H9 (cell line): Measurements from ENCODE around the gene CLIC3. TPM values are rescaled to one million over a fixed set of nuclear protein-coding genes. Genes with fewer than 3 reads are reported as not detected.

Source experiments
- DNase-seq: peaks from one replicate; pipeline ENCODE4 v3.0.0-alpha.2; 2017
- H2AFZ ChIP-seq: one replicate; pipeline ENCODE4 v1.6.1; 2013; ENCODE audit warnings: mild to moderate bottlenecking, low read length, control low read depth, moderate library complexity
- H2AK5ac ChIP-seq: 2 replicates; pipeline ENCODE4 v1.6.1; 2013; ENCODE audit warnings: low read length, control low read depth, mixed read lengths; ENCODE audit not compliant: insufficient read length
- H2BK120ac ChIP-seq: one replicate; pipeline ENCODE4 v1.6.1; 2013; ENCODE audit warnings: low read depth, mild to moderate bottlenecking, low read length, control low read depth, inconsistent platforms; ENCODE audit not compliant: poor library complexity, severe bottlenecking
- H2BK12ac ChIP-seq: 2 replicates; pipeline ENCODE4 v1.6.1; 2013; ENCODE audit warnings: low read length, control low read depth, mixed read lengths, low read depth; ENCODE audit not compliant: insufficient read length
- H2BK15ac ChIP-seq: 2 replicates; pipeline ENCODE4 v1.6.1; 2013; ENCODE audit warnings: low read depth, low read length, control low read depth
- H2BK20ac ChIP-seq: one replicate; pipeline ENCODE4 v1.6.1; 2013; ENCODE audit warnings: low read depth, mild to moderate bottlenecking, low read length, control low read depth, inconsistent platforms; ENCODE audit not compliant: poor library complexity, severe bottlenecking
- H2BK5ac ChIP-seq: 2 replicates; pipeline ENCODE4 v1.6.1; 2013; ENCODE audit warnings: low read length, control low read depth, mixed read lengths; ENCODE audit not compliant: insufficient read length
- H3K14ac ChIP-seq: 2 replicates; pipeline ENCODE4 v1.6.1; 2013; ENCODE audit warnings: low read length, control low read depth; ENCODE audit not compliant: insufficient read depth
- H3K18ac ChIP-seq: 2 replicates; pipeline ENCODE4 v1.6.1; 2013; ENCODE audit warnings: low read depth, mild to moderate bottlenecking, mixed read lengths, low read length, control low read depth; ENCODE audit not compliant: insufficient read length
- H3K23ac ChIP-seq: 2 replicates; pipeline ENCODE4 v1.6.1; 2013; ENCODE audit warnings: low read length, control low read depth, mixed read lengths, low read depth; ENCODE audit not compliant: insufficient read length
- H3K23me2 ChIP-seq: 2 replicates; pipeline ENCODE4 v1.6.1; 2013; ENCODE audit warnings: low read depth, mild to moderate bottlenecking, mixed read lengths, low read length, control low read depth; ENCODE audit not compliant: insufficient read length, poor library complexity, severe bottlenecking
- H3K27ac ChIP-seq: 2 replicates; pipeline ENCODE4 v1.5.1; 2013; ENCODE audit warnings: low read length, control low read depth, mixed read lengths, low read depth; ENCODE audit not compliant: insufficient read length
- H3K27me3 ChIP-seq: 2 replicates; pipeline ENCODE4 v1.6.1; 2013; ENCODE audit warnings: low read length, control low read depth, inconsistent platforms; ENCODE audit not compliant: insufficient read depth
- H3K4ac ChIP-seq: 2 replicates; pipeline ENCODE4 v1.6.1; 2013; ENCODE audit warnings: low read depth, mild to moderate bottlenecking, control low read depth, inconsistent platforms, low read length, moderate library complexity
- H3K4me1 ChIP-seq: 2 replicates; pipeline ENCODE4 v1.6.1; 2013; ENCODE audit warnings: low read length, control low read depth, inconsistent platforms; ENCODE audit not compliant: insufficient read depth
- H3K4me2 ChIP-seq: 2 replicates; pipeline ENCODE4 v1.6.1; 2013; ENCODE audit warnings: low read length, control low read depth, mixed read lengths; ENCODE audit not compliant: insufficient read length, insufficient read depth
- H3K56ac ChIP-seq: 2 replicates; pipeline ENCODE4 v1.6.1; 2013; ENCODE audit warnings: low read depth, mild to moderate bottlenecking, mixed read lengths, low read length, control low read depth; ENCODE audit not compliant: insufficient read length
- H3K79me1 ChIP-seq: 2 replicates; pipeline ENCODE4 v1.6.1; 2013; ENCODE audit warnings: low read depth, mild to moderate bottlenecking, moderate library complexity, low read length, control low read depth, inconsistent platforms; ENCODE audit not compliant: insufficient read depth, poor library complexity, severe bottlenecking
- H3K79me2 ChIP-seq: 2 replicates; pipeline ENCODE4 v1.6.1; 2013; ENCODE audit warnings: low read length, control low read depth, inconsistent platforms; ENCODE audit not compliant: insufficient read depth
- H3K9ac ChIP-seq: 2 replicates; pipeline ENCODE4 v1.6.1; 2013; ENCODE audit warnings: low read length, control low read depth, mixed read lengths; ENCODE audit not compliant: insufficient read length; ENCODE audit errors: extremely low read depth
- H3K9me3 ChIP-seq: one replicate; pipeline ENCODE4 v1.6.1; 2013; ENCODE audit warnings: low read depth, low read length, inconsistent platforms; ENCODE audit not compliant: control insufficient read depth
- H3T11ph ChIP-seq: one replicate; pipeline ENCODE4 v1.6.1; 2013; ENCODE audit warnings: mild to moderate bottlenecking, low read length, control low read depth, inconsistent platforms
- H4K20me1 ChIP-seq: one replicate; pipeline ENCODE4 v1.6.1; 2013; ENCODE audit not compliant: control insufficient read depth, insufficient read length, insufficient read depth
- H4K5ac ChIP-seq: 2 replicates; pipeline ENCODE4 v1.6.1; 2013; ENCODE audit warnings: low read depth, mild to moderate bottlenecking, mixed read lengths, low read length, control low read depth; ENCODE audit not compliant: insufficient read length
- H4K8ac ChIP-seq: replicated peaks from 2 replicates; pipeline ENCODE4 v1.6.1; 2013; ENCODE audit warnings: low read length, control low read depth, mixed read lengths, low read depth; ENCODE audit not compliant: insufficient read length
- H4K91ac ChIP-seq: 2 replicates; pipeline ENCODE4 v1.6.1; 2013; ENCODE audit warnings: low read depth, mild to moderate bottlenecking, moderate library complexity, mixed read lengths, low read length, control low read depth; ENCODE audit not compliant: insufficient read length
- H3K27ac Mint-ChIP-seq, 3 experiments: 2 replicates in 2 of 3; 3 replicates in 1 of 3; pipeline ENCODE4 v1.8.0; 2020 to 2021; ENCODE audit warnings: mixed read lengths in 3 of 3, mild to moderate bottlenecking in 1 of 3, moderate library complexity in 1 of 3
- H3K27me3 Mint-ChIP-seq: 2 replicates; pipeline ENCODE4 v1.8.0; 2021; ENCODE audit warnings: low read depth, mild to moderate bottlenecking, moderate library complexity, mixed read lengths
- H3K36me3 Mint-ChIP-seq, 3 experiments: 2 replicates in 2 of 3; 3 replicates in 1 of 3; pipeline ENCODE4 v1.8.0; 2020 to 2021; ENCODE audit warnings: low read depth in 3 of 3, mixed read lengths in 3 of 3; ENCODE audit not compliant: insufficient read depth in 1 of 3
- H3K4me1 Mint-ChIP-seq, 2 experiments: 2 replicates each; pipeline ENCODE4 v1.8.0; 2020; ENCODE audit warnings: mixed read lengths in 2 of 2
- H3K4me3 Mint-ChIP-seq, 2 experiments: 2 replicates in 1 of 2; 3 replicates in 1 of 2; pipeline ENCODE4 v1.8.0; 2020 to 2021; ENCODE audit warnings: mild to moderate bottlenecking in 2 of 2, mixed read lengths in 2 of 2, moderate library complexity in 1 of 2
- H3K9me3 Mint-ChIP-seq, 2 experiments: 2 replicates in 1 of 2; 3 replicates in 1 of 2; pipeline ENCODE4 v1.8.0; 2020; ENCODE audit warnings: mild to moderate bottlenecking in 2 of 2, mixed read lengths in 2 of 2, moderate library complexity in 1 of 2
- WGBS: extraction: QIAGEN DNeasy Blood & Tissue Kit; methylation state at CpG from one replicate; pipeline ENCODE4 v1.1.7; 2013; ENCODE audit warnings: missing lambda C conversion rate, low lambda C conversion rate, mixed read lengths; ENCODE audit not compliant: insufficient read length; ENCODE audit errors: extremely low coverage; 5-methylcytosine and 5-hydroxymethylcytosine counted together
- total RNA-seq: library from RNA; stranded (reverse); gene quantifications from 2 replicates; pipeline ENCODE4 v1.2.1, GENCODE V29; 2021
- TF ChIP-seq, protein P1 (sequence below): fragments of 200-600 bp; sonication (generic); conservative IDR thresholded peaks from 3 replicates; pipeline ENCODE4 v1.8.0; 2021; ENCODE audit warnings: antibody characterized with exemption, mild to moderate bottlenecking

Gene CLIC3
- total RNA-seq, 1 experiment from 2014 or later, result 0.31 TPM

DNA sequence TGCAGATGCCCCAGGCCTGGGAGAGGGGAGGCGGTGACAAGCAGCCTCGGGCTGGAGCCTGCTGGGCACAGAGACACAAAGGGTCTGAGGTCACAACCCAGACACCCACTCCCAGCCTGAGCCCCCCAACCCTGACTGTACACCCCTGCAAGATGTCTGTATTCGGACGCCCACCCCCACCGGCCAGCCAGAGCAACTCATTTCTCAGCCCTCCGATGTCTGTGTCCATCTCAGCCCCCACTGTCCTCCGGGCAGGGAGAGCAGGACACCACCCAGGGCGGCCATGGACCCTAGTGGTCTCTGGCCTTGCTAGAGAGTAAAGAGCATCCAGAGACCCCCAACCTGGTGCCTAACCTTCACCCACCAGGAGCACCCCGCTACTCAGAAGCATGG lies 40.4 kb downstream of the CLIC3 start:
- TF ChIP-seq, protein P1, sequence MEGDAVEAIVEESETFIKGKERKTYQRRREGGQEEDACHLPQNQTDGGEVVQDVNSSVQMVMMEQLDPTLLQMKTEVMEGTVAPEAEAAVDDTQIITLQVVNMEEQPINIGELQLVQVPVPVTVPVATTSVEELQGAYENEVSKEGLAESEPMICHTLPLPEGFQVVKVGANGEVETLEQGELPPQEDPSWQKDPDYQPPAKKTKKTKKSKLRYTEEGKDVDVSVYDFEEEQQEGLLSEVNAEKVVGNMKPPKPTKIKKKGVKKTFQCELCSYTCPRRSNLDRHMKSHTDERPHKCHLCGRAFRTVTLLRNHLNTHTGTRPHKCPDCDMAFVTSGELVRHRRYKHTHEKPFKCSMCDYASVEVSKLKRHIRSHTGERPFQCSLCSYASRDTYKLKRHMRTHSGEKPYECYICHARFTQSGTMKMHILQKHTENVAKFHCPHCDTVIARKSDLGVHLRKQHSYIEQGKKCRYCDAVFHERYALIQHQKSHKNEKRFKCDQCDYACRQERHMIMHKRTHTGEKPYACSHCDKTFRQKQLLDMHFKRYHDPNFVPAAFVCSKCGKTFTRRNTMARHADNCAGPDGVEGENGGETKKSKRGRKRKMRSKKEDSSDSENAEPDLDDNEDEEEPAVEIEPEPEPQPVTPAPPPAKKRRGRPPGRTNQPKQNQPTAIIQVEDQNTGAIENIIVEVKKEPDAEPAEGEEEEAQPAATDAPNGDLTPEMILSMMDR, result no peak
- WGBS, result no CpG with 5 or more reads among the region's 9 CpGs
- H2BK15ac ChIP-seq, result no peak overlapping the region

More for the DNA sequence above, 40.4 kb downstream of the CLIC3 start:
- Histone ChIP-seq H2BK12ac (no peak overlapping the region), H3K27me3 (no peaks in the 10 kb centered on the region), H3K4ac (no peak overlapping the region), H3K4me1 (no peaks in the 10 kb centered on the region), H3K79me1 (no peaks in the 10 kb centered on the region), H2AK5ac (no peak overlapping the region), H3K79me2 (no peaks in the 10 kb centered on the region), H4K5ac (no peak overlapping the region), H4K91ac (no peak overlapping the region), H3K23me2 (no peaks in the 10 kb centered on the region), H3K4me2 (no peak overlapping the region), H3T11ph (no peak overlapping the region), H3K9ac (no peak overlapping the region), H4K20me1 (peaks cover 2% of the 10 kb centered on the region), H3K27ac (no peak overlapping the region), H2BK20ac (no peak overlapping the region), H2BK120ac (no peak overlapping the region), H3K18ac (no peak overlapping the region), H3K14ac (no peak overlapping the region), H2AFZ (no peak overlapping the region), H4K8ac (no peak overlapping the region), H2BK5ac (no peak overlapping the region), H3K9me3 (no peaks in the 10 kb centered on the region), H3K56ac (no peak overlapping the region), H3K23ac (no peak overlapping the region)
- Mint-ChIP-seq H3K27me3 (peaks cover 8% of the 10 kb centered on the region), H3K4me3 (no peak overlapping the region), H3K9me3 (peaks cover 6% of the 10 kb centered on the region in 2 experiments; a peak in 4 of 5 replicates), H3K27ac (no peak overlapping the region), H3K36me3 (no peaks in the 10 kb centered on the region; a peak in 1 of 7 replicates), H3K4me1 (0 out of 4 replicates have a peak, but pooled peaks cover 0 to 2% of the 10 kb centered on the region in 2 experiments)
- DNase-seq, result no peak
